Coronary artery (tissue), 2 donors: ENCODE measurements around the gene SPN.
A peak's percentile ranks its signal among the peaks of the same experiment; 100 is the strongest.
"Not testable (repeated sequence)": the region's sequence is repeated elsewhere in the genome, so short reads cannot be mapped to it uniquely, and the experiment has no call there.

Experiments
- DNase-seq: peaks from one replicate; pipeline ENCODE4 v3.0.0-alpha.2; 2017; ENCODE audit warnings: low spot score
- H3K27ac ChIP-seq, 2 donors: fragments of 200-600 bp; sonication (generic); one replicate each; pipeline ENCODE4 v1.5.1; 2016 to 2019
- H3K4me3 ChIP-seq: fragments of 200-600 bp; sonication (generic); 2 replicates; pipeline ENCODE4 v1.5.1; 2016; ENCODE audit warnings: mild to moderate bottlenecking, moderate library complexity
- TF ChIP-seq, protein P1 (sequence below): fragments of 200-600 bp; sonication (generic); IDR thresholded peaks from one replicate; pipeline ENCODE4 v1.5.1; 2019; ENCODE audit warnings: antibody characterized with exemption

The SPN gene

DNA sequence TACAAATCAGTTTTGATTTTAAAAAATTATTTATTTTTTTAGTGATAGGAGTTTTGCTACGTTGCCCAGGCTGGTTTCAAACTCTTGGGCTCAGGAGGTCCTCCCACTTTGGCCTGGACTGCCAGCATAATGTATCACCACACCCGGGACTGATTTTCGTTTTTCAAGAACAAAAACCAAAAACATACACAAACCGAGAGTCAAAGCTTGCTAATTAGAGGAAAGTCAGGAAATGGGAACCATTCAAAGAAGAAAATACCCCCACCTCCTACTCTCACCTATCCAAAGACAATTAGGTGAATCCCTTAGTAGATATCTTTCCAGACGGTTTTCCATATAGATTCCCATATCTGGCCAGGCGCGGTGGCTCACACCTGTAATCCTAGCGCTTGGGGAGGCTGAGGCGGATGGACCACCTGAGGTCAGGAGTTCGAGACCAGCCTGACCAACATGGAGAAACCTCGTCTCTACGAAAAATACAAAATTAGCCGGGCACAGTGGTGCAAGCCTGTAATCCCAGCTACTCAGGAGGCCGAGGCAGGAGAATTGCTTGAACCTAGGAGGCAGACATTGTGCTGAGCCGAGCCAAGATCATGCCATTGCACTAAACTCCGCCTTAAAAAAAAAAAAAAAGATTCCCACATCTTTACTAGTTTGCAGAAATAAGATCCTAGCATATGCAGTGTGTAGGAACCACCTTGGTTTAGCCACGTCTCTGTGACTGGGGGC is 883 bp upstream of the SPN start:
- no peak overlapping the region for H3K27ac ChIP-seq
- no peak overlapping the region for H3K4me3 ChIP-seq
- DNase-seq, result no peak
- TF ChIP-seq, protein P1, sequence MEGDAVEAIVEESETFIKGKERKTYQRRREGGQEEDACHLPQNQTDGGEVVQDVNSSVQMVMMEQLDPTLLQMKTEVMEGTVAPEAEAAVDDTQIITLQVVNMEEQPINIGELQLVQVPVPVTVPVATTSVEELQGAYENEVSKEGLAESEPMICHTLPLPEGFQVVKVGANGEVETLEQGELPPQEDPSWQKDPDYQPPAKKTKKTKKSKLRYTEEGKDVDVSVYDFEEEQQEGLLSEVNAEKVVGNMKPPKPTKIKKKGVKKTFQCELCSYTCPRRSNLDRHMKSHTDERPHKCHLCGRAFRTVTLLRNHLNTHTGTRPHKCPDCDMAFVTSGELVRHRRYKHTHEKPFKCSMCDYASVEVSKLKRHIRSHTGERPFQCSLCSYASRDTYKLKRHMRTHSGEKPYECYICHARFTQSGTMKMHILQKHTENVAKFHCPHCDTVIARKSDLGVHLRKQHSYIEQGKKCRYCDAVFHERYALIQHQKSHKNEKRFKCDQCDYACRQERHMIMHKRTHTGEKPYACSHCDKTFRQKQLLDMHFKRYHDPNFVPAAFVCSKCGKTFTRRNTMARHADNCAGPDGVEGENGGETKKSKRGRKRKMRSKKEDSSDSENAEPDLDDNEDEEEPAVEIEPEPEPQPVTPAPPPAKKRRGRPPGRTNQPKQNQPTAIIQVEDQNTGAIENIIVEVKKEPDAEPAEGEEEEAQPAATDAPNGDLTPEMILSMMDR, result no peak

DNA sequence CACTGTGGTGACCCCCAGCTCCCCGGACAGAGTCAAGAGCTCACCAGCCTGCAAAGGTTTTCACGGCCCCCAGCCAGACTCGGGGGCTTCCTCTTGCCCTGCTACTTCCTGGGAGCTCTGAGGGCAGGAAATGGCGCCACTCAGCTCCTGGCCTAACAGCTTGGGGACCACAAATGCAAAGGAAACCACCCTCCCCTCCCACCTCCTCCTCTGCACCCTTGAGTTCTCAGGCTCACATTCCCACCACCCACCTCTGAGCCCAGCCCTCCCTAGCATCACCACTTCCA is 375 bp upstream of the SPN start:
- peak overlapping the region; percentile 11 for H3K4me3 ChIP-seq
- H3K27ac ChIP-seq, result no peak overlapping the region
- DNase-seq, result no peak
- TF ChIP-seq, protein P1, result no peak

DNA sequence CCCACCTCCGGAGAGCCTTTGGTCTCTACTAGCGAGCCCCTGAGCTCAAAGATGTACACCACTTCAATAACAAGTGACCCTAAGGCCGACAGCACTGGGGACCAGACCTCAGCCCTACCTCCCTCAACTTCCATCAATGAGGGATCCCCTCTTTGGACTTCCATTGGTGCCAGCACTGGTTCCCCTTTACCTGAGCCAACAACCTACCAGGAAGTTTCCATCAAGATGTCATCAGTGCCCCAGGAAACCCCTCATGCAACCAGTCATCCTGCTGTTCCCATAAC is 702 bp downstream of the SPN start:
- Histone ChIP-seq H3K27ac (no peak overlapping the region), H3K4me3 (peak overlapping the region; percentile 11)
- DNase-seq, result no peak
- TF ChIP-seq, protein P1, result no peak

DNA sequence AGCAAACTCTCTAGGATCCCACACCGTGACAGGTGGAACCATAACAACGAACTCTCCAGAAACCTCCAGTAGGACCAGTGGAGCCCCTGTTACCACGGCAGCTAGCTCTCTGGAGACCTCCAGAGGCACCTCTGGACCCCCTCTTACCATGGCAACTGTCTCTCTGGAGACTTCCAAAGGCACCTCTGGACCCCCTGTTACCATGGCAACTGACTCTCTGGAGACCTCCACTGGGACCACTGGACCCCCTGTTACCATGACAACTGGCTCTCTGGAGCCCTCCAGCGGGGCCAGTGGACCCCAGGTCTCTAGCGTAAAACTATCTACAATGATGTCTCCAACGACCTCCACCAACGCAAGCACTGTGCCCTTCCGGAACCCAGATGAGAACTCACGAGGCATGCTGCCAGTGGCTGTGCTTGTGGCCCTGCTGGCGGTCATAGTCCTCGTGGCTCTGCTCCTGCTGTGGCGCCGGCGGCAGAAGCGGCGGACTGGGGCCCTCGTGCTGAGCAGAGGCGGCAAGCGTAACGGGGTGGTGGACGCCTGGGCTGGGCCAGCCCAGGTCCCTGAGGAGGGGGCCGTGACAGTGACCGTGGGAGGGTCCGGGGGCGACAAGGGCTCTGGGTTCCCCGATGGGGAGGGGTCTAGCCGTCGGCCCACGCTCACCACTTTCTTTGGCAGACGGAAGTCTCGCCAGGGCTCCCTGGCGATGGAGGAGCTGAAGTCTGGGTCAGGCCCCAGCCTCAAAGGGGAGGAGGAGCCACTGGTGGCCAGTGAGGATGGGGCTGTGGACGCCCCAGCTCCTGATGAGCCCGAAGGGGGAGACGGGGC is 1.3 kb downstream of the SPN start:
- TF ChIP-seq, protein P1, result no peak
- H3K27ac ChIP-seq, result no peak overlapping the region
- H3K4me3 ChIP-seq, result no peak overlapping the region
- no peak for DNase-seq

DNA sequence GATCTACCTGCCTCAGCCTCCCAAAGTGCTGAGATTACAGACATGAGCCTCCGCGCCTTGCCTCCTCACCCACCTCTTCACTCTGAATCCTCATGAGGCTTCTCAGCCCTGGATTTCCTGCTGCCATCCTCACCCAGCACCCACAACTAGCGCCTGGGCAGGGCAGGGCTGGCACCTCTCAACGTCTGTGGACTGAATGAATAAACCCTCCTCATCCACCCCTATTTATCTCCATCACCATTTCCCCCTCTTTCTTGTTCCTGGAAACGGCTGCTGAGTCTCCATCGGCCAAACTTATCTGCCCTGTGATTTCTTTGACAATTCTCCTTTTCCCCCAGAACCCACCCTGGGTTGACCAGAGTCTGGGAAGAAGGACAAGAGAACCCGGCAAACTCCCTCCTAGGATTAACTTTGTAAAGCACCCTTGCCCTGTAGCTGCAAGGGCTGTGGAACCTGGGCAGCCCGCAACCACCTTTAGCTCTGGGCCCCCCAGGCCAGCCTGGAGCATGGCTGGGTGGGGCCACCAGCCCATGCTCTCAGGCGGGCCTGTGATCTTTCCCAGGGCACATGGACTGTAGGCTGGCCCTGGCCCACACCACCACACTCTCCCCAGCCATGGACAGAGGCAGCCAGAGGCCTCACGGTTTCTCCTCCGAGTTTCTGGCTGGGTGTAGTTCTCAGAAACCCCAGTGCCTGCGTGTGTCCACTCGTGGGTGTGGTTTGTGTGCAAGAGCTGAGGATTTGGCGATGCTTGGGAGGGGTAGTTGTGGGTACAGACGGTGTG is 2.4 kb downstream of the SPN start:
- Histone ChIP-seq H3K4me3 (no peak overlapping the region), H3K27ac (no peak overlapping the region)
- TF ChIP-seq, protein P1, result no peak
- no peak for DNase-seq

DNA sequence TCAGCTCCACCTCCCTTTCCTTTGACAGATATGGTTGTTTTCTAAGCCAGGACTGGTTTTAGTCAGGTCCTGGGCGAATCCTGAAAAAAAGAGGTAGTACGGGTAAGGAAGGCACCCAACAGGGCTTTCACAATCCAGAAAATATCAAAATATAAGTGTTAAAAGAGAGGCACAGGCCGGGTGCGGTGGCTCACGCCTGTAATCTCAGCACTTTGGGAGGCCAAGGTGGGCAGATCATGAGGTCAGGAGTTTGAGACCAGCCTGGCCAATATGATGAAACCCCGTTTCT is 4.2 kb downstream of the SPN start:
- not testable (repeated sequence) for H3K4me3 ChIP-seq, DNase-seq, H3K27ac ChIP-seq

DNA sequence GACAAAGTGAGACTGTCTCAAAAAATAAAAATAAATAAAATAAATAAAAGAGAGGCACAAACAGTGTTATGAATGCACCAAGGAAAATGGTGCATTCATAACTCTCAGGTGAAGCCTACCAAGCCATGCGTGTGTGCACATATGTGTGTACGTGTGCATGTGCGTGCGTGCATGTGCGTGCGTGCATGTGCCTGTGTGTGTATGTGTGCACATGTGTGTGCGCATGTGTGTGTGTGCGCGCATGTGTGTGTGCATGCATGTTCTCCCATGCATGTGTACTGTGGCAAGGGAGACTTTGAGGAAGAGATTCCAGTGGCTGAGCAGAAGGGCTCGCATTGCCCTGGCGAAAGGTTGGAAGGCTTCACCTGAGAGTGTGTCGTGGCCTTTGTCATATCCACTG is 4.7 kb downstream of the SPN start:
- TF ChIP-seq, protein P1, result no peak
- Histone ChIP-seq H3K27ac (no peak overlapping the region), H3K4me3 (no peak overlapping the region)
- DNase-seq, result no peak
